GM12892 (cell line): Measurements from ENCODE around the gene PEAK1.

Experiments used
- POLR2A ChIP-seq: IDR thresholded peaks from 2 replicates; pipeline ENCODE4 v1.6.1; 2011; ENCODE audit warnings: low read depth, low read length, control low read depth
- TAF1 ChIP-seq: IDR thresholded peaks from 2 replicates; pipeline ENCODE4 v1.6.1; 2011; ENCODE audit warnings: low read depth, mild to moderate bottlenecking, control low read depth, low read length, borderline replicate concordance

- TF ChIP-seq POLR2A = no peak
- TF ChIP-seq TAF1 = no peak
These were observed 26.4 kb downstream of the PEAK1 start for GRCh38 chr15:77393471-77393840.
